HG02642 (cell line): ENCODE measurements around the gene SLC1A7.

Experiments used
- ATAC-seq: cut with Tn5 transposase; IDR thresholded peaks from one replicate; pipeline ENCODE4 v1.9.1; 2021; ENCODE audit warnings: mild to moderate bottlenecking; ENCODE audit not compliant: unreplicated experiment, poor library complexity

SLC1A7 gene

GRCh38 chr1:53134961-53135734, 7.3 kb downstream of the SLC1A7 start:
- ATAC-seq: no peak

- no peak for ATAC-seq
These were observed 8.4 kb downstream of the SLC1A7 start for GRCh38 chr1:53134042-53134485.

GRCh38 chr1:53133261-53134041, 9.0 kb downstream of the SLC1A7 start:
- no peak for ATAC-seq

GRCh38 chr1:53132176-53132575, 10.3 kb downstream of the SLC1A7 start:
- ATAC-seq: no peak

- no peak for ATAC-seq
These were observed 10.9 kb downstream of the SLC1A7 start for GRCh38 chr1:53131590-53131938.

GRCh38 chr1:53130878-53131589, 11.4 kb downstream of the SLC1A7 start:
- ATAC-seq: no peak

- ATAC-seq: no peak
These were observed 11.9 kb downstream of the SLC1A7 start for GRCh38 chr1:53130598-53130877.

GRCh38 chr1:53129891-53130597, 12.4 kb downstream of the SLC1A7 start:
- no peak for ATAC-seq

- no peak for ATAC-seq
These were observed 14.0 kb downstream of the SLC1A7 start for GRCh38 chr1:53128401-53128800.

GRCh38 chr1:53127546-53127945, 14.9 kb downstream of the SLC1A7 start:
- ATAC-seq: no peak

- no peak for ATAC-seq
These were observed 15.9 kb downstream of the SLC1A7 start for GRCh38 chr1:53126495-53126894.

GRCh38 chr1:53125623-53126360, 16.6 kb downstream of the SLC1A7 start:
- ATAC-seq: no peak

GRCh38 chr1:53125122-53125521, 17.3 kb downstream of the SLC1A7 start:
- ATAC-seq: no peak

- ATAC-seq: no peak
These were observed 18.8 kb downstream of the SLC1A7 start for GRCh38 chr1:53123453-53124140.

- ATAC-seq: no peak
These were observed 19.5 kb downstream of the SLC1A7 start for GRCh38 chr1:53122961-53123413.

- ATAC-seq: no peak
These were observed 20.1 kb downstream of the SLC1A7 start for GRCh38 chr1:53122201-53122885.

- ATAC-seq: no peak
These were observed 20.9 kb downstream of the SLC1A7 start for GRCh38 chr1:53121319-53122172.

- no peak for ATAC-seq
These were observed 21.8 kb downstream of the SLC1A7 start for GRCh38 chr1:53120659-53121058.
